DND-41 (cell line): Measurements from ENCODE around the gene TNFRSF12A.

Experiments
- ATAC-seq: fragments of 200-7000 bp; cut with Tn5 transposase; 3 replicates; pipeline ENCODE4 v1.9.1; 2021; ENCODE audit warnings: low read depth; ENCODE audit not compliant: insufficient read depth
- DNase-seq: peaks from one replicate; pipeline ENCODE4 v3.0.0-alpha.2; 2020
- H2AFZ ChIP-seq: 2 replicates; pipeline ENCODE4 v1.6.0; 2012; ENCODE audit warnings: low read depth, low read length
- H3K27ac ChIP-seq: 2 replicates; pipeline ENCODE4 v1.5.1; 2012; ENCODE audit warnings: low read length, inconsistent platforms
- H3K27me3 ChIP-seq: fragments of 200-600 bp; sonication (generic); 2 replicates; pipeline ENCODE4 v1.6.0; 2012; ENCODE audit warnings: low read length, mild to moderate bottlenecking, inconsistent platforms; ENCODE audit not compliant: insufficient read depth, poor library complexity
- H3K36me3 ChIP-seq: 2 replicates; pipeline ENCODE4 v1.5.1; 2012; ENCODE audit warnings: low read length, inconsistent platforms; ENCODE audit not compliant: insufficient read depth
- H3K4me1 ChIP-seq: 2 replicates; pipeline ENCODE4 v1.5.1; 2012; ENCODE audit warnings: mild to moderate bottlenecking, low read length; ENCODE audit not compliant: insufficient read depth
- H3K4me2 ChIP-seq: 2 replicates; pipeline ENCODE4 v1.6.0; 2012; ENCODE audit warnings: mild to moderate bottlenecking, moderate library complexity, low read length, inconsistent platforms; ENCODE audit not compliant: insufficient read depth
- H3K4me3 ChIP-seq, 2 experiments: fragments of 200-600 bp in 1 of 2; shearing (Covaris generic) in 1 of 2; 2 replicates each; pipeline ENCODE4 v1.5.1; 2012 to 2016; ENCODE audit warnings: inconsistent platforms in 2 of 2, low read length in 2 of 2, mild to moderate bottlenecking in 2 of 2, low read depth in 1 of 2, moderate library complexity in 1 of 2
- H3K79me2 ChIP-seq: 2 replicates; pipeline ENCODE4 v1.6.0; 2012; ENCODE audit warnings: low read length, inconsistent platforms; ENCODE audit not compliant: insufficient read depth
- H3K9ac ChIP-seq: 2 replicates; pipeline ENCODE4 v1.6.0; 2012; ENCODE audit warnings: low read depth, mild to moderate bottlenecking, inconsistent platforms, low read length, moderate library complexity
- H3K9me3 ChIP-seq: 2 replicates; pipeline ENCODE4 v1.5.1; 2012; ENCODE audit warnings: low read length, moderate library complexity, mild to moderate bottlenecking, inconsistent platforms; ENCODE audit not compliant: insufficient read depth, severe bottlenecking
- H4K20me1 ChIP-seq: 2 replicates; pipeline ENCODE4 v1.6.0; 2012; ENCODE audit warnings: low read length; ENCODE audit not compliant: insufficient read depth
- EZH2 ChIP-seq: IDR thresholded peaks from 3 replicates; pipeline ENCODE4 v1.6.1; 2012; ENCODE audit warnings: borderline replicate concordance, low read depth, mild to moderate bottlenecking, moderate library complexity, low read length, inconsistent platforms; ENCODE audit not compliant: severe bottlenecking
- TF ChIP-seq, protein P1 (sequence below): IDR thresholded peaks from 2 replicates; pipeline ENCODE4 v1.5.1; 2012; ENCODE audit warnings: borderline replicate concordance, low read length, moderate library complexity, mild to moderate bottlenecking; ENCODE audit not compliant: poor library complexity, severe bottlenecking; ENCODE audit errors: extremely low read depth

Gene TNFRSF12A

DNA sequence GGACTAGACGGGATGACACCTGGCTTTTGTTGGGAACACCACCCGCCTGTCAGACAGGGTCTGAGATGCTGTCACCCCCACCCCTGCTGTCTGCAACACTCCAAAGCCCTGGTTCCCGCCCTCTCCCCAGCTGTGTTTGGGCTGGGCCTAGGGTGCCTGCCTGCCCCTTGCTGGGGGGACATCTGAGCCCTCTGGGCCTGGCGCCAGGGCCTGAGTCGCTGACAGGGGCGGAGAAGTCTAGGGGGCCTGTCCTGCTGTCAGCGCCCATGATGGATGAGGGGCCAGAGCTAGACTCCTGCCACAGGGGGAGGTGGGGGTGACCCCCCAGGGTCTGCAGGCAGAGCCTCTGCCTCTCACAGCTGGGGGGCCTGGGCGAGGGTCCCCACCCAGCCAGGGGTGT is 32.3 kb upstream of the TNFRSF12A start:
- ATAC-seq (no peak), DNase-seq (no peak)
- Histone ChIP-seq H4K20me1 (peaks cover 1% of the 10 kb centered on the region; the same call in 1 of the 2 replicates), H3K4me2 (no peak overlapping the region), H3K36me3 (no peaks in the 10 kb centered on the region), H3K4me3 (no peak overlapping the region), H3K4me1 (peaks cover 13% of the 10 kb centered on the region), H3K9ac (no peak overlapping the region), H3K9me3 (no peaks in the 10 kb centered on the region), H2AFZ (no peak overlapping the region), H3K27me3 (no peaks in the 10 kb centered on the region), H3K79me2 (no peaks in the 10 kb centered on the region), H3K27ac (no peak overlapping the region)
- no peak for TF ChIP-seq EZH2
- TF ChIP-seq, protein P1, sequence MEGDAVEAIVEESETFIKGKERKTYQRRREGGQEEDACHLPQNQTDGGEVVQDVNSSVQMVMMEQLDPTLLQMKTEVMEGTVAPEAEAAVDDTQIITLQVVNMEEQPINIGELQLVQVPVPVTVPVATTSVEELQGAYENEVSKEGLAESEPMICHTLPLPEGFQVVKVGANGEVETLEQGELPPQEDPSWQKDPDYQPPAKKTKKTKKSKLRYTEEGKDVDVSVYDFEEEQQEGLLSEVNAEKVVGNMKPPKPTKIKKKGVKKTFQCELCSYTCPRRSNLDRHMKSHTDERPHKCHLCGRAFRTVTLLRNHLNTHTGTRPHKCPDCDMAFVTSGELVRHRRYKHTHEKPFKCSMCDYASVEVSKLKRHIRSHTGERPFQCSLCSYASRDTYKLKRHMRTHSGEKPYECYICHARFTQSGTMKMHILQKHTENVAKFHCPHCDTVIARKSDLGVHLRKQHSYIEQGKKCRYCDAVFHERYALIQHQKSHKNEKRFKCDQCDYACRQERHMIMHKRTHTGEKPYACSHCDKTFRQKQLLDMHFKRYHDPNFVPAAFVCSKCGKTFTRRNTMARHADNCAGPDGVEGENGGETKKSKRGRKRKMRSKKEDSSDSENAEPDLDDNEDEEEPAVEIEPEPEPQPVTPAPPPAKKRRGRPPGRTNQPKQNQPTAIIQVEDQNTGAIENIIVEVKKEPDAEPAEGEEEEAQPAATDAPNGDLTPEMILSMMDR = no peak

DNA sequence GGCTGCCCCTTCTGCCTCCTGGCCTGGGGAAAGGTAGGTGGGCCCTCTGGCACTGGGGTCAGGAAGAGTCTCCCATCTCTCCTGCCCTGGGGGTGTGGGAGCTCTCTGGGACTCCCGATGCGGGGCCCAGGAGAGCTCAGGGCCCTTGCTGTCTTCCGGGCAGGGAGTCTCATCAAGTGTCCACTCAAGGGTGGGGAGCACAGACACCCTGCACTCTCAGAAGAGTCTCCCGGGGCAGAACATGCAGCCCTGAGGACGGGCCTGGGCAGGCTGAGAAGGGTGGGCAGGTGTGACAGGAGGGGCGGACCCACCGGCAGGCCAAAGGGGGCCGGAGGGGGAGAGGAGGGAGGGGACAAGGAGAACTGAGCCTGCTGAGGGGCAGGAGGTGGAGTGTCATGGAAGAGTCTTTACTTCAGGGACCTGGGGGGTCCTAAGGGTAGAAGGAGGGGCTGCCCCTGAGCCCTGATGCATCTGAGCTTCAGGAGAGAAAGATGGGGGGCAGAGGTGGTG is 31.5 kb upstream of the TNFRSF12A start:
- Histone ChIP-seq H3K27ac (no peak overlapping the region), H3K4me2 (no peak overlapping the region)
- no peak for ATAC-seq

DNA sequence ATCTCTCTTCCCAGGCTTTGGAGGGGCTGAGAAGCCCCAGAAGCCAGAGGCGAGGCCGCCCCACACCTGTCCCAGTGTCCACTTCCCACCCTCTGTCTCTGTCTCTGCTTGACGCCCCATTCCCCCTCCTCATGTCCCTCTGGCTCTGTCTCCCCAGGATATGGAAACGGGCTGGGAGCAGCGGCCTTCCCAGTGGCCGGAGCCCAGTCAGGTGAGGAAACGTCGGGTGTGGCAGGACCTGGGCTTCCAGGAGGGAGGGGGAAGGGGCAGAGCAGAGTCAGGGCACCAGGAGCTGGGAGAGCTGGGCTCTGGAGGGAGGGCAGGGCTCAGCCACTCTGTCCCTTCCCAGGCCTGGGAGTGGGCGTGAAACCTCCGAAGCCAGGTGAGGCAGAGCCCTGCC is 29.3 kb upstream of the TNFRSF12A start:
- no peak overlapping the region for H3K4me3 ChIP-seq
- TF ChIP-seq, protein P1 = no peak
- TF ChIP-seq EZH2 = no peak
- no peaks in the 10 kb centered on the region for H3K79me2 ChIP-seq
- DNase-seq (no peak), ATAC-seq (no peak)
- no peaks in the 10 kb centered on the region for H3K4me1 ChIP-seq
- no peaks in the 10 kb centered on the region for H3K36me3 ChIP-seq
- H3K27me3 ChIP-seq = no peaks in the 10 kb centered on the region
- H3K4me2 ChIP-seq = no peak overlapping the region
- peaks cover 4% of the 10 kb centered on the region; the same call in 1 of the 2 replicates for H4K20me1 ChIP-seq
- H3K9me3 ChIP-seq = no peaks in the 10 kb centered on the region
- H2AFZ ChIP-seq = no peak overlapping the region
- H3K9ac ChIP-seq = no peak overlapping the region
- H3K27ac ChIP-seq = no peak overlapping the region

More for the DNA sequence above, 31.5 kb upstream of the TNFRSF12A start:
- Histone ChIP-seq H3K4me1 (peaks cover 6% of the 10 kb centered on the region), H3K9me3 (no peaks in the 10 kb centered on the region), H3K79me2 (no peaks in the 10 kb centered on the region), H3K4me3 (no peak overlapping the region), H3K9ac (no peak overlapping the region), H2AFZ (no peak overlapping the region), H3K36me3 (no peaks in the 10 kb centered on the region), H4K20me1 (peaks cover 4% of the 10 kb centered on the region; the same call in 1 of the 2 replicates), H3K27me3 (no peaks in the 10 kb centered on the region)
- DNase-seq = no peak
- TF ChIP-seq, protein P1 = no peak
- no peak for TF ChIP-seq EZH2
